Fibroblast of pulmonary artery (primary cell): ENCODE data around the gene OTUD5.

ENCODE experiments used
- DNase-seq: peaks from one replicate; pipeline ENCODE4 v3.0.0-alpha.2; 2010; ENCODE audit warnings: low read depth
- H3K4me3 ChIP-seq: replicated peaks from 2 replicates; pipeline ENCODE4 v1.5.1; 2011; ENCODE audit warnings: low read depth, mild to moderate bottlenecking, control low read depth, low read length, moderate library complexity
- TF ChIP-seq, protein P1 (sequence below): IDR thresholded peaks from 2 replicates; pipeline ENCODE4 v1.5.1; 2011; ENCODE audit warnings: mild to moderate bottlenecking, control low read depth, low read length, inconsistent platforms; ENCODE audit errors: missing control alignments

OTUD5 gene, protein sequence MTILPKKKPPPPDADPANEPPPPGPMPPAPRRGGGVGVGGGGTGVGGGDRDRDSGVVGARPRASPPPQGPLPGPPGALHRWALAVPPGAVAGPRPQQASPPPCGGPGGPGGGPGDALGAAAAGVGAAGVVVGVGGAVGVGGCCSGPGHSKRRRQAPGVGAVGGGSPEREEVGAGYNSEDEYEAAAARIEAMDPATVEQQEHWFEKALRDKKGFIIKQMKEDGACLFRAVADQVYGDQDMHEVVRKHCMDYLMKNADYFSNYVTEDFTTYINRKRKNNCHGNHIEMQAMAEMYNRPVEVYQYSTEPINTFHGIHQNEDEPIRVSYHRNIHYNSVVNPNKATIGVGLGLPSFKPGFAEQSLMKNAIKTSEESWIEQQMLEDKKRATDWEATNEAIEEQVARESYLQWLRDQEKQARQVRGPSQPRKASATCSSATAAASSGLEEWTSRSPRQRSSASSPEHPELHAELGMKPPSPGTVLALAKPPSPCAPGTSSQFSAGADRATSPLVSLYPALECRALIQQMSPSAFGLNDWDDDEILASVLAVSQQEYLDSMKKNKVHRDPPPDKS

GRCh38 chrX:48957477-48957826 is at the start of gene OTUD5:
OTUD5 (minus strand) TSS chrX:48957607; CDS start chrX:48957570, 37 bp downstream.
- peak within 1 kb of the TSS; percentile 69 for H3K4me3 ChIP-seq
- DNase-seq, result no peak
- TF ChIP-seq, protein P1, sequence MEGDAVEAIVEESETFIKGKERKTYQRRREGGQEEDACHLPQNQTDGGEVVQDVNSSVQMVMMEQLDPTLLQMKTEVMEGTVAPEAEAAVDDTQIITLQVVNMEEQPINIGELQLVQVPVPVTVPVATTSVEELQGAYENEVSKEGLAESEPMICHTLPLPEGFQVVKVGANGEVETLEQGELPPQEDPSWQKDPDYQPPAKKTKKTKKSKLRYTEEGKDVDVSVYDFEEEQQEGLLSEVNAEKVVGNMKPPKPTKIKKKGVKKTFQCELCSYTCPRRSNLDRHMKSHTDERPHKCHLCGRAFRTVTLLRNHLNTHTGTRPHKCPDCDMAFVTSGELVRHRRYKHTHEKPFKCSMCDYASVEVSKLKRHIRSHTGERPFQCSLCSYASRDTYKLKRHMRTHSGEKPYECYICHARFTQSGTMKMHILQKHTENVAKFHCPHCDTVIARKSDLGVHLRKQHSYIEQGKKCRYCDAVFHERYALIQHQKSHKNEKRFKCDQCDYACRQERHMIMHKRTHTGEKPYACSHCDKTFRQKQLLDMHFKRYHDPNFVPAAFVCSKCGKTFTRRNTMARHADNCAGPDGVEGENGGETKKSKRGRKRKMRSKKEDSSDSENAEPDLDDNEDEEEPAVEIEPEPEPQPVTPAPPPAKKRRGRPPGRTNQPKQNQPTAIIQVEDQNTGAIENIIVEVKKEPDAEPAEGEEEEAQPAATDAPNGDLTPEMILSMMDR, result no peak

DNA sequence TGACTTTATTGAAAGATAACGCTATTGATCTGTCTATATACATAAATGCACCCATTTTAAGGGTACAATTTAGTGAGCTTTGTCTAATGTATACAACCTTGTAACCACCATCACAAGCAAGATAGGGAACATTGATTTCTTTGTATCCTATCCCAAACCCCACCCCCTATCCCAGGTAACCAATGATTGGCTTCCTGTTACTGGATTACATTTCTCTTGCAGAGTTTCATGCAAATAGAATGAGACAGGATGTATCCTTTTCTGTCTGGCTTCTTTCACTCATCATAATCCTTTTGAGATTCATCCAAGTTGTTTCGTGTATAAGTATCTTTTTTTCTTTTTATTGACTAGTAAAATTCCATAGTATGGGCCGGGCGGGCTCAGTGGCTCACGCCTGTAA is 46.3 kb upstream of the OTUD5 start:
- DNase-seq, result no peak
- TF ChIP-seq, protein P1, result no peak
- no peak overlapping the region for H3K4me3 ChIP-seq

DNA sequence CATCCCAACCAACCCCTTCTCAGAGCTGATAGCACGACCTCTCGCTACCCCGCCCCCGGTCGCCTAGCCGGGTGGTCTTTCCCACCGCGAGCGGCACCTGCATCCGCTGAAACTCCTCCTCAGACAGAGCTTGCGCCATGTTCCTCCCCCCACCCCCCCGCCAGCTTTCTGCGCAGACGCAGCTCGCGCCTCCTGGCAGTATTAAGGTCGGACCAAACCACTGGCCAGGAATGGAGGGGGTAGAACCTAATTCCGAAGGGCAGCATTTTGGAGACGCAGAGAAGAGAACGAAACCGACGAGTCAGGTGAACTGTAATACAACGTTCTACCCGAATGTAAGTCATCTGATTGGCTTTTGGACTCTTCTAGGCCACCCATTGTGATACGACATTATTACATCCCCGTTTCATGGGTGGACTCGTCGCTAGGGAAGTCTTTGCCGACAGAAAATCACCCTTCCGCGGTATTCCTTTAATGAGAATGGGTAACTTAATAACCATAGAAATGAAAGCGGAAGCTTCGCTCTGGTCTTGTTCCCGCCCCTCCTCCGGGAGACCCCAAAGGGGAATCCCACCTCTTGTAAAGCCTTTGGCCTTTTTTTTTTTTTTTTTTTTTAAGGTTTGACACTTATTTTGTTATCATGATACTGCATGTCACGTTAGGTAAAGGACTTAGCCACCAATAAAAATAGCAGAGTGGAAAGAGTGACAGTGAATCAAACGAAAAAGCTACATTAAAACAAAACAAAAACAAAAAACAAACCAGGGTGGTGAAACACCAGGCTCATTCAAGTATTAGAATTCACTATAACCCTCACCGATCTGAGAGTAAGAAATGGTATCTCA is 44.9 kb upstream of the OTUD5 start, which contains the start of gene GRIPAP1:
GRIPAP1 (minus strand) TSS at position 174 of the 845 bp plus-strand sequence; CDS start at position 139, 35 bp downstream.
- TF ChIP-seq, protein P1, result no peak
- DNase-seq, result peak; percentile 97
- H3K4me3 ChIP-seq, result peak within 1 kb of the TSS; percentile 84

DNA sequence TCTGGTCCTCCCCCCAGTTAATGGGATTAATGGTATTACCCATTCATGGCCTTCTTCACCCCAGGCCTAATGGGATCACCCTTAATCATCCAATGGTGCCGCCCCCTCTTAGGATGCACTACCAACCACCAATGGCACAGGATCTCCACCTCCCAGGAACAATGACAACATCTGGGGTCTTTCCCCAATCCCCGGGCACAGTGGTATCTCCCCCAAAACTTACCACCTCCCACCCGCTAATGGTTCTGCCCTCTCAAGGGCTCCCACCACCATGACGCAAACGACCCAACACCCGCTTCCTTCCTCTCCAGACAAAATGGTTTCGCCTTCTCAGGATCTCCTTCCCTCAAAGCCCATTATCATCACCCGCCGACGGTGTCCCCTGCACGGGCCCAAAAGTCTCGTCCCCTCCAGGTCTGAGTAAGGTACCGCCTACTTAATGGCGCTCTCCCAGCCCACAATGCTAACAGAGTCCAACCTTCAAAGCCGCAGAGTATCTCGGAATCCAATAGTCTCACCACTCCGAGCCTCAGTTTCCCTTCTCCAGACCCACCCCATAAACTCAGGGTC is 44.2 kb upstream of the OTUD5 start:
- H3K4me3 ChIP-seq, result peak overlapping the region; percentile 84
- TF ChIP-seq, protein P1, result no peak
- DNase-seq, result peak; percentile 47

DNA sequence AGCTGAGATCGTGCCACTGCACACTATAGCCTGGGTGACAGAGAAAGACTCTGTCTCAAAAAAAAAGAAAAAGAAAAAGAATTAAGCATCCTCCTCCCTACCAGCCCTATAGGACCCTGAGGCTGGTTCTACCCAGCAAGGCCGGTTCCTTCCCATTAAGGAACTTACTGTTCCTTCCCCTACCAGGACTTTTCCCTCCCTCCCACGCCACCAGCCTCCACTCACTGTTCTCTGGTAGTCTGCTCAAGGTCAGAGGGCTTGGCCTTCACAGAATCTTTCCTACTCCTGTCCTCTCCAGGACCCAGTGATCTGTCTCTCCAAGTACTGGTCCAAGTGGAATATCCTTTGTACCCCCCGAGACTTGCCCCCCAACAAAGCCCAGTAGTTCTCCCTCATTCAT is 43.2 kb upstream of the OTUD5 start:
- TF ChIP-seq, protein P1, result no peak
- DNase-seq, result no peak
- no peak overlapping the region for H3K4me3 ChIP-seq

GRCh38 chrX:48999030-48999429 is 41.6 kb upstream of the OTUD5 start:
- H3K4me3 ChIP-seq, result no peak overlapping the region
- TF ChIP-seq, protein P1, result no peak
- DNase-seq, result no peak
